KOPT-K1 (cell line): Measurements from ENCODE around the gene CHMP2A.

Experiments
- H3K27ac ChIP-seq: fragments of 200-600 bp; sonication (generic); 2 replicates; pipeline ENCODE4 v1.5.1; 2016; ENCODE audit warnings: antibody characterized with exemption, mild to moderate bottlenecking, low read depth, low read length; ENCODE audit not compliant: poor library complexity, severe bottlenecking
- H3K36me3 ChIP-seq: fragments of 200-600 bp; sonication (generic); 2 replicates; pipeline ENCODE4 v1.5.1; 2017; ENCODE audit warnings: antibody characterized with exemption, mild to moderate bottlenecking, low read length, moderate library complexity; ENCODE audit not compliant: insufficient read depth
- H3K9me3 ChIP-seq: fragments of 200-600 bp; sonication (generic); 2 replicates; pipeline ENCODE4 v1.5.1; 2017; ENCODE audit warnings: antibody characterized with exemption, low read length, mild to moderate bottlenecking; ENCODE audit not compliant: insufficient read depth, poor library complexity, severe bottlenecking

Gene CHMP2A

DNA sequence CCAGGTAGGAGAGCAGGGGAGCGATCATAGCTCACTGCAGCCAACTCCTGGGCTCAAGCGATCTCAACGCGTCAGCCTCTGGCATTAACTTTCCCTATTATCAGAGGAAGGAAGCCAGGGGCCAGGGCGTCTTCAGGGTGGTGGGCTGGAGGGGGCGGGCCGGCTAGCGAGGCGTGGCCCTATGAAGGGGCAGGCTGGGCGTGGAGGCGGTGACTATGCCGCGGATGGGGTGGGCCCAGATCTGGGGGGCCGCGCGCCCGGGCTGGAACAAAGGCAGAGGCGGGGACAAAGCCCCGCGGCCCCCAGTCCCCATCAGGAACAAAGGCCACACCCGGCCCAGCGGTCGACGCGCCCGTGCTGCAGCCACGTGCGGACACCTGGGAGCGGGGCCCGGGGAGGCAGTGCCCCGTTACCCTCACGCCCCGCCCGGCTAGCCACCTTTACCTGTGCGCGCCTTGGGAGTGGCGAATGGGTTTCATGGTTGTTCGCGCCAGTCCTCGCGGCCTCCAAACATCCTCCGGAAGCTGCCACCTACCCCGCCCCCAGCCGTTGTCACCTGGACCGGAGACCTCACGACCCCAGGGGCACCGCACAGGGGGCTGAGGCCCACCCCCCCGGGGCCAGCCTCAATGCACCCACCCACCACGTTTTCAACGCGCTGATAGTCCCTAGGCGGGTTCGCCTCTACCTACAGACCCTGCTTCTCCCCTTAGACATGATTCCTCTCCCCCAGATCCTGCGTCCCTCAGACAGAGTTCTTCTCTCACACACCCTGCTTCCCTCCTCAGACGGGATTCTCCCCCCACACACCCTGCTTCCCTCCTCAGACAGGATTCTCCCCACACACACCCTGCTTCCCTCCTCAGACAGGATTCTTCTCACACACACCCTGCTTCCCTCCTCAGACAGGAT lies 16.4 kb downstream of the CHMP2A start:
- Histone ChIP-seq H3K36me3 (no peaks in the 10 kb centered on the region), H3K27ac (peak overlapping the region; percentile 66), H3K9me3 (no peaks in the 10 kb centered on the region)

DNA sequence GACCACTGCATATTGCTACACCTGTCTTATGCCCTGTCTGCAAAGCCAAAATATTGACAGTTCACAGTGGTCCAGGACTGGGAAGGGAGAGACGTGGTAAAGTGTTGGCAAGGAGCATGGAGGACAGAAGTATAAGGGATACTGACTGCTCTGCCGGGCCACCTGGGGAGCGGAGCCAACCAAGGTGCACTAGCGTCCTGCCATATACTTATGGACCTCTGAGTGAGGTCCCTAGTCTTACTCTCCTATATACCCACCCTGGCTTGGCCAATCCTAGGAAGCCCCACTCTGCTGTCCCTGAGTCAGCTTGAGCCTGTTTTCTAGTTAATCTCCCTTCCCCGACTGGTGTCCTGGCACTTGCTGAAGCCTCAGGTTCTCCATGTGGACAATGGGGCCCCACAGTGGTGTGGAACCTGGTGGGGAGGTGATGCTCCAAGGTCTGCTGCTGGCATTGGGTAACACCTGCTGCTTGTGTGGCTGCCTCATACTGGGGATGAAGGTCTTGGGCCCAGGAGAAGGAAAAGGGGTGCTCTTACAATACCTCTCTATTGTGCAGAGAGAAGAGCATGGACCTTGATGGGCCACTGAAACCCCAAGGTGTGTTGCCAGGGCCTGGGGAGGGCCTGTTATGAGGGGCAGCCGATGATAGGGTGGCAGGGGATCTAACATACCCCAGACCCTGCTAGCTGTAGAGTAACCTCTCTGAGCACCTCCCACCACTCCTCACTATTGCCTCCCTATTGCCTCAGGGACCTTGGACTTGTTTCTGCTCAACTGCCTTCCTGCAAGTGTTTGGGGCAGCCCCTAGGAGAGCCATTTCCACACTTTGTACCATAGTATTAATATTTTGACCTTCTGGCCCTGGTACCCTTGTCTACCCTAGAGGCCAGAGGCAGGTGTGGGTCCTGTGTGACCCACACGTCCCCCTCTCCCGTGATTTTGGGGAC lies 17.8 kb downstream of the CHMP2A start:
- Histone ChIP-seq H3K9me3 (no peaks in the 10 kb centered on the region), H3K27ac (peak overlapping the region; percentile 66), H3K36me3 (no peaks in the 10 kb centered on the region)

- H3K36me3 ChIP-seq, result no peaks in the 10 kb centered on the region
- no peaks in the 10 kb centered on the region for H3K9me3 ChIP-seq
- H3K27ac ChIP-seq, result no peak overlapping the region
Observed at GRCh38 chr19:58535857-58536256, 19.0 kb downstream of the CHMP2A start.

DNA sequence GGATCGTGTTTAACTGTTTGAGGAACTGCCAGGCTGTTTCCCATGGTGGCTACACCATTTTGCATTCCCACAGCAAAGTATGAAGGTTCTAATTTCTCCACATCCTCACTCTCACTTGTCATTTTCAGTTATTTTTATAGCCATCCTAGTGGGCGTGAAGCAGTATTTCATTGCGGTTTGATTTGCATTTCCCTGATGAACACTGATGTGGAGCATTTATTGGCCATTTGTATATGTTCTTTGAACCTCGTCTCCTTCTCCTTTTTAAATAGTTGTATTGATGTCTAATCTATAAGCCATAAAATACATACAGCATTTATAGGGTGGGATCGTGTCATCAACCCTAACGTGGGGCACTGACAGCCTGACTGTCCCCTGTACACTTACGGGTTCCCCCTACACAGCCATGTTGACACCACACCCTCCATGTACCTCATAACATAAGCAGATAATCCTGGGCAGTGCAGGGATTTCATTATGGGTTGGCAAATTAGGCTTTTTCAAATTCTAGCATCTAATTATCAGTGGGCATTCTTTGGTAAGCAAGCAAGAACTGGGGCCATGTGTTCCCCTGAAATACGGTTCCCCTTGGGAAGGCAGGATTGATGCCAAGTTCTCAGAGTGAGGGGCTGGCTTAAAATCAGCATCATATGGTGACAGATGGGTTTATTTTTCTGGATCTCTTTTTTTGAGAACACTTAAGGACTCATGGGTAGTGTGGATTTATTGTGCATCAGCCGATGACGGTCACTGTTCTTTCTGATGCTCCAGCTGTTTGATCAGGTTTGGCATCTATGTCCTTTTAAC lies 23.7 kb downstream of the CHMP2A start:
- Histone ChIP-seq H3K27ac (no peak overlapping the region), H3K36me3 (no peaks in the 10 kb centered on the region), H3K9me3 (no peaks in the 10 kb centered on the region)

GRCh38 chr19:58529405-58529804 lies 25.5 kb downstream of the CHMP2A start:
- H3K27ac ChIP-seq, result no peak overlapping the region
- no peaks in the 10 kb centered on the region for H3K36me3 ChIP-seq
- no peaks in the 10 kb centered on the region for H3K9me3 ChIP-seq

- no peaks in the 10 kb centered on the region for H3K9me3 ChIP-seq
- H3K36me3 ChIP-seq, result no peaks in the 10 kb centered on the region
- no peak overlapping the region for H3K27ac ChIP-seq
Observed at GRCh38 chr19:58522709-58523108, 32.2 kb downstream of the CHMP2A start.

DNA sequence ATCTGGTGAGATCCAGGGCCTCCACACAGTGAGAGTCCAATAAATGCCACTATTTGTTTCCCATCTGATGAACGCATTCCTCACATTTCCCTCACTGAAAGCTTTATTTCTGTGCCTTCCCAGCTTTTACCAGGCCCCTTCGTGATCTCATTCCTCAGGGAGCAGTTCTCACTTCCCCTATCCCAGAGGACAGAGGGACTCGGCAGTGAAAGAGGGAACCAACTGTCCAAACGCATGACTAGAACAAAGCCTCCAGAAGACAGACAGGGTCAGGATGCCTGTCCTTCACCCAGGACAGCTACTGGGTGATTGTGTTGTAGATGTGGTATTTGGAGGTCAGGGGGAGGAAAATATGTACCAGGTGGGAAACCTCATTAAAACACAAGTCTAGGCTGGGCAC lies 33.3 kb downstream of the CHMP2A start:
- peaks cover 4% of the 10 kb centered on the region; the same call in 1 of the 2 replicates for H3K36me3 ChIP-seq
- no peak overlapping the region for H3K27ac ChIP-seq

DNA sequence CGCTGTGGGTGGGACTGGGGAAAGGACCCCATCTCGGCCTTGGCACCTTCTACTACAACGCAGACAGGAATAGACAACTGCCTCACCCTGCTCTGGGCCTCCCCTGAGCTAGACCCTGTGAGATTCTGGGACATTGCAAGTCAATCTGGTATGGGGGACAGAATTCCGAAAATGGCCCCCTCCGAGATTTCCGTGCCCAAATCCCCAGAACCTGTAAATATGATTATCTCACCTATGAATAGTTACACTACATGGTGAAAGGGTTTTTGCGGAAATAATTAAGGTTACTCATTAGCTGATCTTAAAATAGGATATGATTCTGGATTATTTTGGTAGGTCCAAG lies 34.7 kb downstream of the CHMP2A start:
- H3K9me3 ChIP-seq, result no peaks in the 10 kb centered on the region
- H3K36me3 ChIP-seq, result peaks cover 18% of the 10 kb centered on the region
- H3K27ac ChIP-seq, result peak overlapping the region; percentile 77

More for the DNA sequence above, 33.3 kb downstream of the CHMP2A start:
- H3K9me3 ChIP-seq, result no peaks in the 10 kb centered on the region

DNA sequence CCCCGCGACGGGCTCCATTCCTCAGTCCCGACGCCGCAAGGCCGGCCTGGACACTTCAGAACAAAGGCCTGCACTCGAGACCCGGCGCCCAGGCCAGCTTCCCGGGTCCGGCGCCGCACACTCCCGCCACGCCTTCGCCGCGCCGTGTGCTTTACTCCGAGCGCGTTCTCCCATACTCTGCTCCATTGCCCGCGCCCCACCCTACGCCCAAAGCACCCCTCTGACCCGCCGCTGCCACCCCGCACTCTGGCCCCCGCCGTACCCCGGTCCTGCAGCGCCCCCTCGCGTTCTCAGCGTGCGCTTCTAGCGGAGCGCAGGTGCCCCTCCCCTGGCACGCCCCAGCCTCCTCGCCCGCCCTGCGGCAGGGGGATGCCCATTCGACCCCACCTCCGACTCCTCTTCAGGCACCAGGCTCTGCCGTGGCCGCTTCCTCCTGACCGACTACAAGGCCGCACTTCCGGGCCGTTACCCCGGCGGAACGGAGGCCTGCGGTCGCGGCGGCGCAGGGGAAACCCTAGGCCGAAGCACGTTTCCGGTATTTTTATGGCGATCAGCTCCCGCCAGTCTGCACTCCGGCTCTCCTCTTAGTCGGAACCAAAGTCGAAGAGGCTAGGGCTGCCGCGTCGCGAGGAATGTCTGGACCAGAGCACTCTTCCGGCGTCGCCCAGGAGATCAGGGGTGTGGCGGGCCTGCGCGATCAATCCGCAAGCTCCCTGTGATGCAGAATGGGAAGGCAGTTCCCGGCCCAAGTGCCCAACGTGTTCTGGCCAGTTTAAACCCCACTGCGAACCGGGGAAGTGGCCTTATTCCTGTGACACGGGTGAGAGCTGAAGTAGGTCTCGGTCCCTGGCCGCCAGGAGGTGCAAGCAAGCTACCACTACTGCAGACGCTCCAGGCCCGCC lies 35.3 kb downstream of the CHMP2A start, which contains the start of gene ZBTB45:
TSS of gene ZBTB45 (minus strand) at position 456 of the 902 bp plus-strand sequence. CDS start 2,137 bp downstream, outside the sequence.
- Histone ChIP-seq H3K27ac (peak within 1 kb of the TSS; percentile 77), H3K36me3 (peaks cover 18% of the 10 kb centered on the region)

GRCh38 chr19:58519087-58519354 lies 35.9 kb downstream of the CHMP2A start:
- no peaks in the 10 kb centered on the region for H3K9me3 ChIP-seq
- H3K36me3 ChIP-seq, result peaks cover 18% of the 10 kb centered on the region
- peak overlapping the region; percentile 77 for H3K27ac ChIP-seq

More for the DNA sequence above, 35.3 kb downstream of the CHMP2A start, which contains the start of gene ZBTB45:
- H3K9me3 ChIP-seq, result no peaks in the 10 kb centered on the region

GRCh38 chr19:58518256-58519086 lies 36.4 kb downstream of the CHMP2A start:
- H3K36me3 ChIP-seq, result peaks cover 18% of the 10 kb centered on the region
- peak overlapping the region; percentile 77 for H3K27ac ChIP-seq
- H3K9me3 ChIP-seq, result no peaks in the 10 kb centered on the region

GRCh38 chr19:58516964-58517833 lies 37.7 kb downstream of the CHMP2A start:
- H3K27ac ChIP-seq, result no peak overlapping the region
- no peaks in the 10 kb centered on the region for H3K9me3 ChIP-seq

More at GRCh38 chr19:58516964-58517833, 37.7 kb downstream of the CHMP2A start:
- peaks cover 18% of the 10 kb centered on the region for H3K36me3 ChIP-seq
